ENCODE data around the gene ACTR1A.

Gene ACTR1A

DNA sequence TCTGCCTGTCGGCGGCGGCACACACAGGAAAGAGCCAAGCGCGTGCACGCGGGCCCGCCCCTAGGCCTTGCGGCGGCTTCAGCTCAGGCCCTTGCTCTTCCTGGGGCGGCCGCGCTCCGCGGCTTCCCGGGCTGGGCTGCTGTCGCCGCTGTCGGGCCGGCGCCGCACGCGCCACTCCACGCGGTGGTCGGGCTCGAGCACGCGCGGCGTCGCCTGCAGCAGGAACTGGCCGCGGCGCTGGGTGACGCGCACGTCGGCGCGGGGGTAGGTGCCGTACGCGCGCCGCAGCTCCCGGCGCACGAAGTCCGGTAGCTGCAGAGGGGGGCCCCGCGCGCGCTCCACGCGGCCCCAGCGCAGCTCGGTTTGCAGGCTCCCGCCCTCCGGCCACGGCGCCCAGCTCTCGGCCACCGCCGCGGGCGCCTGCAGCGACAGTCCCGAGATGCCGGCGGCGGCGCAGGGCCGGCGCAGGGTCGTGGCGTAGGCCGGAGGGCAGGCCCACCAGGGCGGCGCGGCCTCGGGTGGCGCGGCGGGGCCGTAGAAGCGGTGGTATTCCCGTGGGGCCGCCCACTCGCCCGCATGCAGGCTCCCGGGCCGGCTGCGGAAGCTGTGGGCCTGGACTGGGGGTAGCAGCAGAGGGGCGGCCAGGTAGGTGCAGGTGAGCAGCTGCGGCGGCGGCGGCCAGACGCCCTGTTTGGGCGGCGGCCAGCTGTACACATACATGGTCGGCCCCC is 52.0 kb downstream of the ACTR1A start:
- no peaks in the 10 kb centered on the region for H3K27me3 ChIP-seq (ENCODE audit: low read depth, low read length)
- H3K4me3 ChIP-seq (ENCODE audit: low read depth in 1 of 2, low read length in 2 of 2), result peak overlapping the region; percentile 82 to 89
- no peaks in the 10 kb centered on the region for H3K36me3 ChIP-seq (ENCODE audit: control insufficient read depth in 1 of 2, insufficient read depth in 2 of 2, low read length in 2 of 2)
- no peaks in the 10 kb centered on the region for H3K9me3 ChIP-seq (ENCODE audit: control insufficient read depth in 1 of 2, low read length in 2 of 2)
- H3K27ac ChIP-seq (ENCODE audit: low read length), result peak overlapping the region; percentile 60
- H3K4me1 ChIP-seq (ENCODE audit: control insufficient read depth in 1 of 2, insufficient read depth in 2 of 2, low read length in 2 of 2), result peaks cover 4 to 9% of the 10 kb centered on the region in 2 donors

DNA sequence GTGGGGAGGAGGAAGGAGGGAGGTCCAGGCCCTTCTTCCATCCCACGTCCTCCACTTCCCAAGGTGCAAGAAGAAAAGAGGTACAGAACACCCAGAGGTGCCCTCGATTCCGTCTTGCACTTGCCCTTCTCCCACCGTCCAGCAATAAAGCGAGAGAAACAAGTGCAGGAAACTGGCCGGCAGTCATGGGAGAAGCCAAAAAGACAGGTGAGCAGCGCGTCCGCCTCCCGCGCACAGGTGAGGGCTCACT is 52.5 kb downstream of the ACTR1A start:
- H3K4me3 ChIP-seq (ENCODE audit: low read depth in 1 of 2, low read length in 2 of 2), result peak overlapping the region; percentile 82 to 89
- no peaks in the 10 kb centered on the region for H3K36me3 ChIP-seq (ENCODE audit: control insufficient read depth in 1 of 2, insufficient read depth in 2 of 2, low read length in 2 of 2)
- peaks cover 4 to 9% of the 10 kb centered on the region in 2 donors for H3K4me1 ChIP-seq (ENCODE audit: control insufficient read depth in 1 of 2, insufficient read depth in 2 of 2, low read length in 2 of 2)
- peak overlapping the region; percentile 39 for H3K27ac ChIP-seq (ENCODE audit: low read length)
- H3K9me3 ChIP-seq (ENCODE audit: control insufficient read depth in 1 of 2, low read length in 2 of 2), result no peaks in the 10 kb centered on the region
- H3K27me3 ChIP-seq (ENCODE audit: low read depth, low read length), result no peaks in the 10 kb centered on the region

DNA sequence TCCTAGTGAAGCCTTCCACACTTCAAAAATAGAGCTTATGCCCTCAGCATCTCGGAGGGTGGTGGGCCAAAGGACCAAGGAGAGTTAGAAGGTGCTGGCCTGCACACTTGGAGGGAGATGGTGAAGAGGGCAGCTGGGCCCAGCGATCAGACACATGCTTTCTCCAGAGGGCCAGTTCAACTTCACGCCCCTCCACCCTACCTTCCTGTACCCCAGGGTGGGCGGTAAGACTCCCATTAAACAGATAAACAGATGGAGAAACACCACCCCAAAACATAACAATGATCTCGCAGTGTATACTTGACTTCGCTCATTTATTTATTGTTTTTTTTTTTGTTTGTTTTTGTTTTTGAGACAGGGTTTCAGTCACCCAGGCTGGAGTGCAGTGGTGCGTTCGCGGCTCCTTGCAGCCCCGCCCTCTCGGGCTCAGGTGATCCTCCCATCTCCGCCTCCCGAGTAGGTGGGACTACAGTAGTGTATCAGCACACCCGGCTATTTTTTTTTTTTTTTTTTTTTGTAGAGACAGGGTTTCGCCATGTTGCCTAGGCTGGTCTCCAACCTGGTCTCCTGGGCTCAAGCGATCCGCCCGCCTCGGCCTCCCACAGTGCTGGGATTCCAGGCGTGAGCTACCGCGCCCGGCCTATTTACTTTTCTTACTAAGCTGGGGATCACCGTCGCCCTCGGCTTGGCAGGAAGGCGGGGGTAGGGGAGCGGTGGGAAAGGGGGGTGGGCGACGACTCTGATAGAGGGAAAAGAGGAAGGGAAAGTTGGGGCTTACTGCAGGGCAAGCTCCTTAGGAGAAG is 53.0 kb downstream of the ACTR1A start:
- H3K36me3 ChIP-seq (ENCODE audit: control insufficient read depth in 1 of 2, insufficient read depth in 2 of 2, low read length in 2 of 2), result no peaks in the 10 kb centered on the region
- H3K9me3 ChIP-seq (ENCODE audit: control insufficient read depth in 1 of 2, low read length in 2 of 2), result no peaks in the 10 kb centered on the region
- H3K4me3 ChIP-seq (ENCODE audit: low read depth in 1 of 2, low read length in 2 of 2), result peak overlapping the region; percentile 82 to 89
- H3K27ac ChIP-seq (ENCODE audit: low read length), result peak overlapping the region; percentile 39
- no peaks in the 10 kb centered on the region for H3K27me3 ChIP-seq (ENCODE audit: low read depth, low read length)
- H3K4me1 ChIP-seq (ENCODE audit: control insufficient read depth in 1 of 2, insufficient read depth in 2 of 2, low read length in 2 of 2), result peaks cover 4 to 9% of the 10 kb centered on the region in 2 donors

DNA sequence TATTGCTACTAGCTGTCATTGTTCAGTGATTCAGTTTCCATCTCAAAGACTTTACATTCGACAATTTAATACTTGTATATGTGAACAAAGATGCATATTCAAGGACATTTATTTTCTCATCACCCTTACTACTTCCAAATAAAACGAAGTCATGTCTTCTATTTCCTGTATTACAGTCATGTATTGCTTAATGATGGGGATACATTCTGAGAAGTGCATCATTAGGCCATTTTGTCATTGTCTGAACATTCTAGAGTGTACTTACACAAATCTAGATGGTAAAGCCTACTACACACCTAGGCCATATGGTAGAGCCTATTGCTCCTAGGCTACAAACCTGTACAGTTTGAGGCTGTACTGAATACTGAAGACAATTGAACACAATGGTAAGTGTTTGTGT is 57.7 kb downstream of the ACTR1A start:
- no peaks in the 10 kb centered on the region for H3K27me3 ChIP-seq (ENCODE audit: low read depth, low read length)
- no peaks in the 10 kb centered on the region for H3K4me1 ChIP-seq (ENCODE audit: control insufficient read depth in 1 of 2, insufficient read depth in 2 of 2, low read length in 2 of 2)
- H3K4me3 ChIP-seq (ENCODE audit: low read depth in 1 of 2, low read length in 2 of 2), result no peak overlapping the region

DNA sequence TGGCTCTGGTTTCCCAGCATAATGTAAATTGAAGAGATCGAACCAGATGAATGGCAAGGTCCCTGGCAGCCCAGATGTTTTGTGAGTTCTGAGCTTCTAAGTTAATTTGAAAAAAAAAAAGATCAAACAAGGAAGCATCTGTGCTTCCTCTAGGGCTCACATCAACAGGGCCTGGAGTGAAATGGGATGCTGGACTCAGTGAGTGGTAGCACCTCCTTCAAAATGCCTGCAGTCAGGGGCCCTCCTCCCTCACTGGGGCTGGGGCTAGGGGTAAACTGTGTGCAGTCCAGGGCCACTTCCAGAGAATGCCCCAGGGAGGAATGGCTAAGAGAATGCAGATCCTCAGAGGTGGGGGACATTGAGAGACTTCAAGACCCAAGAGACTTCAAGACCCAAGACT is 64.1 kb downstream of the ACTR1A start:
- H3K27me3 ChIP-seq (ENCODE audit: low read depth, low read length), result no peaks in the 10 kb centered on the region
- no peak overlapping the region for H3K27ac ChIP-seq (ENCODE audit: low read length)
- no peaks in the 10 kb centered on the region for H3K36me3 ChIP-seq (ENCODE audit: control insufficient read depth in 1 of 2, insufficient read depth in 2 of 2, low read length in 2 of 2)
- no peak overlapping the region for H3K4me3 ChIP-seq (ENCODE audit: low read depth in 1 of 2, low read length in 2 of 2)
- H3K4me1 ChIP-seq (ENCODE audit: control insufficient read depth in 1 of 2, insufficient read depth in 2 of 2, low read length in 2 of 2), result peaks cover 0 to 5% of the 10 kb centered on the region in 2 donors
- H3K9me3 ChIP-seq (ENCODE audit: control insufficient read depth in 1 of 2, low read length in 2 of 2), result no peaks in the 10 kb centered on the region

More for the DNA sequence above, 57.7 kb downstream of the ACTR1A start:
- no peaks in the 10 kb centered on the region for H3K36me3 ChIP-seq (ENCODE audit: control insufficient read depth in 1 of 2, insufficient read depth in 2 of 2, low read length in 2 of 2)
- no peak overlapping the region for H3K27ac ChIP-seq (ENCODE audit: low read length)
- no peaks in the 10 kb centered on the region for H3K9me3 ChIP-seq (ENCODE audit: control insufficient read depth in 1 of 2, low read length in 2 of 2)

DNA sequence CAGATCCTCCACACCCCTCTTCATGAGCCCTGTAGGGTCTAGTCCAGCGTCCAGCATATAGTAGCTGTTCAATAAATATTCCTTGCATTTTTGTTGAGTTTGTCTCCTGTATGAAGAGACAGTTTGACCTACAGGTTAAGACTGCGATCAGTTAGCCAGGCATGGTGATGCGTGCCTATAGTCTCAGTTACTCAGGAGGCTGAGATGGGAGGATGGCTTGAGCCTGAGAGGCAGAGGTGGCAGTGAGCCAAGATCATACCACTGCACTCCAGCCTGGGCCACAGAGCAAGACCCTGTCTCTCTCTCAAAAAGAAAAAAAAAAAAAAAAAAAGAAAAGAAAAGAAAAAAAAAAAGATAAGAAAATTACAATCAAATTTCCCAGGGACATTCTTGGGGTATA is 65.0 kb downstream of the ACTR1A start:
- no peaks in the 10 kb centered on the region for H3K9me3 ChIP-seq (ENCODE audit: control insufficient read depth in 1 of 2, low read length in 2 of 2)
- no peak overlapping the region for H3K4me3 ChIP-seq (ENCODE audit: low read depth in 1 of 2, low read length in 2 of 2)
- no peaks in the 10 kb centered on the region for H3K36me3 ChIP-seq (ENCODE audit: control insufficient read depth in 1 of 2, insufficient read depth in 2 of 2, low read length in 2 of 2)
- peaks cover 0 to 5% of the 10 kb centered on the region in 2 donors for H3K4me1 ChIP-seq (ENCODE audit: control insufficient read depth in 1 of 2, insufficient read depth in 2 of 2, low read length in 2 of 2)
- no peaks in the 10 kb centered on the region for H3K27me3 ChIP-seq (ENCODE audit: low read depth, low read length)
- H3K27ac ChIP-seq (ENCODE audit: low read length), result no peak overlapping the region

DNA sequence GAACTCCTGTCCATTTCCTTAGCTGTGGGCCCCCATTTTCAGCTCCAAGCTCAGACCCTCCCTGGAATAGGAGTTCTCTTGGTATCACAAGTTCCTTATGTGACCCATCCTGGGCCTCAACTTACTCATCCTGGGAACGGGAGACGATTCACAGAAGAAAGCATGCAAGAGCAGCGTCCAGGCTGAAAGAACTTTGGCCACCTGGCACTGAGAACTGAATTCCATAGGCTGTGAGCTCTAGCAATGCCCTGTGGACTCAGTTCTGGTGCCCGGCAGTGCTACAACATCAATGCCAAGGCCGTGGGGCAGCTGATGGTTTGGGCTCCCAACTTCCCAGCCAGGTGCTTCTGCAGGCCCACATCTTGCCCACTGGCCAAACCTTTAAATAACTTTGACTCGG is 66.2 kb downstream of the ACTR1A start:
- Histone ChIP-seq H3K4me1 (ENCODE audit: control insufficient read depth in 1 of 2, insufficient read depth in 2 of 2, low read length in 2 of 2) (peaks cover 10% of the 10 kb centered on the region in 2 donors), H3K36me3 (ENCODE audit: control insufficient read depth in 1 of 2, insufficient read depth in 2 of 2, low read length in 2 of 2) (no peaks in the 10 kb centered on the region), H3K27me3 (ENCODE audit: low read depth, low read length) (no peaks in the 10 kb centered on the region), H3K9me3 (ENCODE audit: control insufficient read depth in 1 of 2, low read length in 2 of 2) (no peaks in the 10 kb centered on the region), H3K27ac (ENCODE audit: low read length) (no peak overlapping the region), H3K4me3 (ENCODE audit: low read depth in 1 of 2, low read length in 2 of 2) (peak overlapping the region; percentile 37 to 45)

DNA sequence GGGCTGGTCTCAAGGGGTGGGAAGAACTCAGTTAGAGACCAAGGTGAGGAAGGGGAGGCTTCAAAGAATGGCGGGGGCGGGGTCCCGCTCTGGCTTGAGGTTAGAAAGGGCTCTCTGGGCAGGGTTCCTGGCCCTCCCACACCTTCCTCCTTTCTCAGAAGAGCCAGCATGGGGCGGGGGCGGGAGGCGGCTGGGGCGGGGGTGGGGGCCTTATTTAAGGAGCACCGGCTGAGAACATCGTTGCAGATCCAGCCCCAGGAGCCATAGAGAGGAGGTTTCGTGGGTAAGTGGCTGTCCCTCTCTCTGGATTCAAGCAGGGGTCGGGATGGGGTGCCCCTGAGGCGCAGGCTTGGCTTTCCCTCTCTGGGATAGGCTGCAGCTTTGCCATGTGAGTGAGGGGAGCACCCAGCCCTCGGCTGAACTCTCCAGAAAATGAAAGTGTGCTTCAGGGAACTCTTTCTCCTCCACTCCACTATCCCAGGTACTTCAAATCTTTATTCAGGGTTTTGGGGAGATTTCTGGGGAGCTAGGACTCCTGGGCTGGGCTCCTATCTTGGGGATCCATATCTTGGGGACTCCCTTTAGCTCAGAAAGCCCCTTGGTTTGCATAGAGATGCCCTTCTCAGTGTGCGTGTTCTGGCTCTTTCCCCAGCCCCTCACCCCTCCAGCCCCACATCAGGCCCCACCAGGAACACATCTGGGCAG is 66.8 kb downstream of the ACTR1A start:
- H3K36me3 ChIP-seq (ENCODE audit: control insufficient read depth in 1 of 2, insufficient read depth in 2 of 2, low read length in 2 of 2), result no peaks in the 10 kb centered on the region
- H3K27me3 ChIP-seq (ENCODE audit: low read depth, low read length), result no peaks in the 10 kb centered on the region
- H3K4me1 ChIP-seq (ENCODE audit: control insufficient read depth in 1 of 2, insufficient read depth in 2 of 2, low read length in 2 of 2), result peaks cover 11 to 13% of the 10 kb centered on the region in 2 donors
- no peaks in the 10 kb centered on the region for H3K9me3 ChIP-seq (ENCODE audit: control insufficient read depth in 1 of 2, low read length in 2 of 2)
- peak overlapping the region; percentile 37 to 45 for H3K4me3 ChIP-seq (ENCODE audit: low read depth in 1 of 2, low read length in 2 of 2)
- peak overlapping the region; percentile 75 for H3K27ac ChIP-seq (ENCODE audit: low read length)

DNA sequence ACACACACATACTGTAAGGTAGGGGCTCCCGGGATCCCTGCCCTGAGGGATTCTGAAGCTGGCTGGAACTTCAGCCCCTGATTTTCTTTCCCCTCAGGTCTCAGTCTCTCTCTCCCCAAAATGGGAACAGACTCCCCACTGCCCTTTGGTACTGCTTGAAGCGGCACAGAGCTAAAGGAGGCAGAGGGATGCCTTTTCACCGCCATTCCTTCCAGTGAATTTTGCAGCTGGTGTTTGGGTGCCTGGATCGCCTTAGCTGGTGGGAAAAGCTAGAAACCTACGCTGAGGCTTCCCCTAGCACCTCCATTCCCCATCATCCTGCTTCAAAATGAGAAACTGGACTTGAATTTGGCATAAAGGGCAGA is 67.4 kb downstream of the ACTR1A start:
- peaks cover 11 to 13% of the 10 kb centered on the region in 2 donors for H3K4me1 ChIP-seq (ENCODE audit: control insufficient read depth in 1 of 2, insufficient read depth in 2 of 2, low read length in 2 of 2)
- no peak overlapping the region for H3K4me3 ChIP-seq (ENCODE audit: low read depth in 1 of 2, low read length in 2 of 2)
- no peaks in the 10 kb centered on the region for H3K9me3 ChIP-seq (ENCODE audit: control insufficient read depth in 1 of 2, low read length in 2 of 2)
- peak overlapping the region; percentile 75 for H3K27ac ChIP-seq (ENCODE audit: low read length)
- H3K27me3 ChIP-seq (ENCODE audit: low read depth, low read length), result no peaks in the 10 kb centered on the region
- H3K36me3 ChIP-seq (ENCODE audit: control insufficient read depth in 1 of 2, insufficient read depth in 2 of 2, low read length in 2 of 2), result no peaks in the 10 kb centered on the region

DNA sequence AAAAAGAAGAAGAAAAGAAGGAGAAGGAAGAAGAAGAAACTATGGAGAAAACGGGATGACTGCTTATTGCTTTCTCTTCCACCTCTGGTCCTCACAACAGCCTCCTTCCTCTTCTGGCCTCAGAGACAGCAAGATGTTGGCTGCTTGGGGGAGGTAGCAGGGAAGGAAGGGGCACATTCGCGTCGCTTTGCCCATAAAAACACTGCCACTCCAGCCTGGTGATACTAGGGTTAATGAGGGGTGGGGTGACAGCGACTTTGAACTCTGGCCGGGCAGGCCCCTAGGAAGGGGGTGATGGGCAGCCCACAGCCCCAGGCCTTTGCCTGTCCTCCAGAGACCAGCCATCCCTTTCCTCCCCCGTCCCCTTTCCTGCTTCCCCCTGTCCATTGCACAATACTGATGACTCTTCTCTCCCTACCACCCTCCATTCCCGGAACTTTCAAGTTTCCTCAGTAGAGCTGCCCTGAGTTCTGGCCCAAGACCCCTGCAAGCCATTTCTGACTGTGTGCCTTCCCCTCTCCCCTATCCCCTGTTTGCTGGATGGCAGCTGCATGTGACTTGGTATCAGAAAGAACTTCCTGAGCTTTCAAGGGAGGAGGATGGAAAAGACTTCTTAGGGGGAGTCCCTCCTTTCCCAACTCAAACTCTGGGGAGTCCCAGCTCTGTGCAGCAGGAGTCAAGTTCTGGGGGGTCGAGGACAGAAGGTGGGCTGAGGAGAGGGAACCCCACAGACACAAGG is 67.9 kb downstream of the ACTR1A start:
- peak overlapping the region; percentile 75 for H3K27ac ChIP-seq (ENCODE audit: low read length)
- H3K4me3 ChIP-seq (ENCODE audit: low read depth in 1 of 2, low read length in 2 of 2), result no peak overlapping the region
- H3K36me3 ChIP-seq (ENCODE audit: control insufficient read depth in 1 of 2, insufficient read depth in 2 of 2, low read length in 2 of 2), result no peaks in the 10 kb centered on the region
- H3K27me3 ChIP-seq (ENCODE audit: low read depth, low read length), result no peaks in the 10 kb centered on the region
- peaks cover 11 to 13% of the 10 kb centered on the region in 2 donors for H3K4me1 ChIP-seq (ENCODE audit: control insufficient read depth in 1 of 2, insufficient read depth in 2 of 2, low read length in 2 of 2)
- H3K9me3 ChIP-seq (ENCODE audit: control insufficient read depth in 1 of 2, low read length in 2 of 2), result no peaks in the 10 kb centered on the region

DNA sequence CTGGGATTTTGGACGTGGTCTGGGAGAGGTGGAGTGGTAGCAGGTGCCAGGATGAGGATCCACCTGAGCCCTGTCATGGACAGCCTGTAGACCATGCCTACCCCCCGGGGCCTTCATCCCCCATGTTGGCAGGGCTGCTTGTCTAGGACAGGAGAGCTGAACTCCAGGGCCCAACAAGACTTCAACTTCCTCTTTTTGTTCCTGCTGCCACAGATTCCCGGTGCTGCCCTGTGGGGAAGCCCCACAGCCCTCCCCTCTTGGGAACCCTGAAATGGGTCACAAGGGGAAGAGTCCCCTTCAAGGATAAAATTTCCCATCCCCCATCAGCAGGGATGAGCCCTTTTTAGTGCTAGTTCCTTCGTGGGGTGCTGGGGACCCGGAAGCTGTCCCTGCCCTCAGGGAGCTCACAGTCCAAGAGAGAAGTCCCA is 68.9 kb downstream of the ACTR1A start:
- peaks cover 11 to 13% of the 10 kb centered on the region in 2 donors for H3K4me1 ChIP-seq (ENCODE audit: control insufficient read depth in 1 of 2, insufficient read depth in 2 of 2, low read length in 2 of 2)
- H3K9me3 ChIP-seq (ENCODE audit: control insufficient read depth in 1 of 2, low read length in 2 of 2), result no peaks in the 10 kb centered on the region
- no peaks in the 10 kb centered on the region for H3K27me3 ChIP-seq (ENCODE audit: low read depth, low read length)
- no peak overlapping the region for H3K4me3 ChIP-seq (ENCODE audit: low read depth in 1 of 2, low read length in 2 of 2)
- H3K36me3 ChIP-seq (ENCODE audit: control insufficient read depth in 1 of 2, insufficient read depth in 2 of 2, low read length in 2 of 2), result no peaks in the 10 kb centered on the region
- no peak overlapping the region for H3K27ac ChIP-seq (ENCODE audit: low read length)
